SH-SY5Y (cell line): ENCODE data around the gene FOS.

Source experiments
- GATA2 ChIP-seq: IDR thresholded peaks from 2 replicates; pipeline ENCODE4 v1.6.1; 2011; ENCODE audit warnings: mild to moderate bottlenecking, low read depth, low read length
- GATA3 ChIP-seq: IDR thresholded peaks from 2 replicates; pipeline ENCODE4 v1.6.1; 2011; ENCODE audit warnings: low read depth, mild to moderate bottlenecking, low read length, moderate library complexity

GRCh38 chr14:75292886-75293285 is 14.3 kb downstream of the FOS start:
- TF ChIP-seq GATA2, result no peak
- TF ChIP-seq GATA3, result no peak
